ENCODE results near the gene KSR1.

- TF ChIP-seq CTCF (IDR thresholded peaks at IDR 0.05) (no peak), POLR2A (IDR thresholded peaks at IDR 0.05) (no peak)
Measured at GRCh38 chr17:27413792-27414191, 42.5 kb upstream of the KSR1 start.
